Keratinocyte (primary cell): ENCODE measurements around the gene KSR1. TPM values are rescaled to one million over a fixed set of nuclear protein-coding genes. Genes with fewer than 3 reads are reported as not detected.

Experiments used
- DNase-seq: peaks from one replicate; pipeline ENCODE4 v3.0.0-alpha.2; 2011; ENCODE audit warnings: low read depth, missing footprints, low spot score
- FAIRE-seq: peaks from 2 replicates; lab custom pipeline; 2011; peaks lifted over from hg19 to GRCh38; lab: Jason Lieb, UNC
- H2AFZ ChIP-seq: 2 replicates; pipeline ENCODE4 v1.6.0; 2012; ENCODE audit warnings: low read length, control low read depth, inconsistent platforms; ENCODE audit not compliant: control insufficient read depth
- H3K27ac ChIP-seq: 2 replicates; pipeline ENCODE4 v1.5.1; 2011; ENCODE audit warnings: low read length; ENCODE audit not compliant: control insufficient read depth, insufficient read depth
- H3K27me3 ChIP-seq: 3 replicates; pipeline ENCODE4 v1.6.0; 2011; ENCODE audit warnings: low read length; ENCODE audit not compliant: control insufficient read depth, insufficient read depth; ENCODE audit errors: extremely low read depth
- H3K36me3 ChIP-seq, 2 experiments: 2 replicates in 1 of 2; 3 replicates in 1 of 2; pipeline ENCODE4 v1.5.1; 2011; ENCODE audit warnings: low read length in 2 of 2, mild to moderate bottlenecking in 1 of 2; ENCODE audit not compliant: control insufficient read depth in 2 of 2, insufficient read depth in 2 of 2; ENCODE audit errors: extremely low read depth in 1 of 2
- H3K4me1 ChIP-seq: 3 replicates; pipeline ENCODE4 v1.5.1; 2011; ENCODE audit warnings: low read length; ENCODE audit not compliant: control insufficient read depth, insufficient read depth; ENCODE audit errors: extremely low read depth
- H3K4me2 ChIP-seq: 3 replicates; pipeline ENCODE4 v1.6.0; 2011; ENCODE audit warnings: low read depth, low read length; ENCODE audit not compliant: control insufficient read depth, insufficient read depth; ENCODE audit errors: extremely low read depth
- H3K4me3 ChIP-seq, 3 experiments: fragments of 200-600 bp in 1 of 3; sonication (generic) in 1 of 3; 2 replicates in 2 of 3; 3 replicates in 1 of 3; pipeline ENCODE4 v1.5.1; 2011 to 2016; ENCODE audit warnings: low read length in 3 of 3, mild to moderate bottlenecking in 3 of 3, control low read depth in 2 of 3, inconsistent platforms in 1 of 3, low read depth in 1 of 3, mixed read lengths in 1 of 3, mixed run types in 1 of 3, moderate library complexity in 1 of 3; ENCODE audit not compliant: control insufficient read depth in 2 of 3, insufficient read depth in 2 of 3; ENCODE audit errors: extremely low read depth in 1 of 3
- H3K79me2 ChIP-seq: 2 replicates; pipeline ENCODE4 v1.6.0; 2012; ENCODE audit warnings: low read length; ENCODE audit not compliant: control insufficient read depth, insufficient read depth
- H3K9ac ChIP-seq: 3 replicates; pipeline ENCODE4 v1.6.0; 2011; ENCODE audit warnings: low read length; ENCODE audit not compliant: control insufficient read depth, insufficient read depth; ENCODE audit errors: extremely low read depth
- H3K9me1 ChIP-seq: 3 replicates; pipeline ENCODE4 v1.6.0; 2011; ENCODE audit warnings: low read length; ENCODE audit not compliant: control insufficient read depth, insufficient read depth; ENCODE audit errors: extremely low read depth
- H3K9me3 ChIP-seq: 2 replicates; pipeline ENCODE4 v1.5.1; 2012; ENCODE audit warnings: low read depth, low read length; ENCODE audit not compliant: control insufficient read depth
- H4K20me1 ChIP-seq: 3 replicates; pipeline ENCODE4 v1.6.0; 2011; ENCODE audit warnings: low read length; ENCODE audit not compliant: control insufficient read depth, insufficient read depth; ENCODE audit errors: extremely low read depth
- EZH2 ChIP-seq: IDR thresholded peaks from one replicate; pipeline ENCODE4 v1.6.1; 2012; ENCODE audit warnings: inconsistent platforms, mild to moderate bottlenecking, low read length, moderate library complexity
- dilution Hi-C: fragments of 300-500 bp; cut with MboI; formaldehyde crosslinking; loops from one replicate; pipeline ENCODE4 v1.7.0; 2020; ENCODE audit warnings: low sequenced_read_pairs; ENCODE audit not compliant: extremely low pct_ligation_motif_present
- polyA plus RNA-seq, 5 experiments: library from polyadenylated mRNA; depleted of rRNA in 3 of 5; stranded (reverse) in 3 of 5; stranded (forward) in 1 of 5; unstranded in 1 of 5; fragments of >200 nt; gene quantifications; 1 replicate in 1 of 5; 2 replicates in 3 of 5; 3 replicates in 1 of 5; pipeline versions ENCODE4 v1.2.1 to v1.2.3, GENCODE V29; 2011 to 2012; ENCODE audit warnings: missing spikeins in 2 of 5, low read depth in 1 of 5, low replicate concordance in 1 of 5
- TF ChIP-seq, protein P1 (sequence below), 3 experiments: IDR thresholded peaks in 1 of 3; conservative IDR thresholded peaks in 1 of 3; optimal IDR thresholded peaks in 1 of 3; 2 replicates in 2 of 3; 3 replicates in 1 of 3; pipeline versions ENCODE3 to v1.5.1; 2011; ENCODE audit warnings: low read length in 3 of 3, mild to moderate bottlenecking in 3 of 3, moderate library complexity in 2 of 3, control low read depth in 1 of 3, inconsistent platforms in 1 of 3; ENCODE audit not compliant: insufficient read depth in 2 of 3; ENCODE audit errors: extremely low read depth in 1 of 3

KSR1 gene
- polyA plus RNA-seq, 1 donor (not counting 4 experiments of a cell fraction or from before 2014, with no cell fraction given) = 1.3 TPM

DNA sequence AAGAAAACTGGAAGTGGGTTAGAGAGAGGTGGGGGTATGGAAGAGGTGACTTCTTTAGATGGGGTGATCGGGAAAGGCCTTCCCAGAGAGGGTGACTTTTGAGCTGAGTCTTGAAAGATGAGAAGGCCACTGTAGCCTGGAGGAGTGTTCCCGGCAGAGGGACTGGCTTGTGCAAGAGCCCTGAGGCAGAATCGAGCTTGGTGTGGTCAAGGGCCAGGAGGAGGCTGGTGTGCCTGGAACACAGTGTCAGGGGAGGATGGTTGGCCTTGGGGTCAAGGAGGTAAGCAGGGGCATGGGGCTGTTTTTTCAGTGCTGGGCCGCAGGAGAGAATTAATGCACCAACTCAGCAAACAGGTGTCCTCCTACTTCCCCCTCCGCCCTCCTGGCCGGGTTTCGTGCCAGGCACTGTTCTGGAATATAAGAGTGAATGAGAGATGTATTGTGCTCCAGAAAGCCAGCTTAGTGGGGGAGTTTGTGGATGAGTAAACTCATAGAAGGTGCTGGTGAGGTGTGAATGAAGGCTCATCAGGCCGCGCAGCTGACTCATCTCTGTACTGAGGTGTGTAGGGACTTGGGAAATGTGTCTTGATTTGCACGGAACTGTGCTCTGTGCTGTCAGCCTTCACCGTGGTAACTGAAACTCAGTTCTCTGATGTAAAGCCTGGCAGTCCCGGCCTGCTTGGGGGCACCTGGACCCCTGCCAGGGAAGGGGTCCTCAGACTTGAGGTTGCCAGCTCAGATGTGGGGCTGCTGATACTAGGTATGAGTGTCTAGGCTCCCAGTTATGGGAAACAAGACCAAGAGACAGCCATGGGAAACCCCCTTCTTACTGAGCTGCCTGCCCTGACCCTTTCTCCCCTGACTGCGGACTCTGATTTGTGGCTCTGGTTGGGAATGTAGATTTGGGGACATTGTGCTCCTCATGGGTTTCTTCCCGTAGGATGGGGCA, 15.3 kb downstream of the KSR1 start:
- H3K36me3 ChIP-seq = no peaks in the 10 kb centered on the region
- H3K4me3 ChIP-seq = no peak overlapping the region
- peak overlapping the region; percentile 50 for H3K9ac ChIP-seq
- no peaks in the 10 kb centered on the region for H4K20me1 ChIP-seq
- DNase-seq (peak; percentile 69), FAIRE-seq (peak; percentile 88)
- no peak overlapping the region for H2AFZ ChIP-seq
- no peaks in the 10 kb centered on the region for H3K79me2 ChIP-seq
- H3K27ac ChIP-seq = peak overlapping the region; percentile 68
- H3K9me3 ChIP-seq = no peaks in the 10 kb centered on the region
- no peaks in the 10 kb centered on the region for H3K9me1 ChIP-seq
- peak overlapping the region; percentile 59 for H3K4me2 ChIP-seq
- H3K4me1 ChIP-seq = peaks cover 21% of the 10 kb centered on the region
- H3K27me3 ChIP-seq = no peaks in the 10 kb centered on the region
- TF ChIP-seq EZH2 = no peak
- TF ChIP-seq, protein P1, sequence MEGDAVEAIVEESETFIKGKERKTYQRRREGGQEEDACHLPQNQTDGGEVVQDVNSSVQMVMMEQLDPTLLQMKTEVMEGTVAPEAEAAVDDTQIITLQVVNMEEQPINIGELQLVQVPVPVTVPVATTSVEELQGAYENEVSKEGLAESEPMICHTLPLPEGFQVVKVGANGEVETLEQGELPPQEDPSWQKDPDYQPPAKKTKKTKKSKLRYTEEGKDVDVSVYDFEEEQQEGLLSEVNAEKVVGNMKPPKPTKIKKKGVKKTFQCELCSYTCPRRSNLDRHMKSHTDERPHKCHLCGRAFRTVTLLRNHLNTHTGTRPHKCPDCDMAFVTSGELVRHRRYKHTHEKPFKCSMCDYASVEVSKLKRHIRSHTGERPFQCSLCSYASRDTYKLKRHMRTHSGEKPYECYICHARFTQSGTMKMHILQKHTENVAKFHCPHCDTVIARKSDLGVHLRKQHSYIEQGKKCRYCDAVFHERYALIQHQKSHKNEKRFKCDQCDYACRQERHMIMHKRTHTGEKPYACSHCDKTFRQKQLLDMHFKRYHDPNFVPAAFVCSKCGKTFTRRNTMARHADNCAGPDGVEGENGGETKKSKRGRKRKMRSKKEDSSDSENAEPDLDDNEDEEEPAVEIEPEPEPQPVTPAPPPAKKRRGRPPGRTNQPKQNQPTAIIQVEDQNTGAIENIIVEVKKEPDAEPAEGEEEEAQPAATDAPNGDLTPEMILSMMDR (optimal IDR thresholded peaks at IDR 0.05 in 1 of 3, IDR thresholded peaks at IDR 0.05 in 1 of 3, conservative IDR thresholded peaks at IDR 0.05 in 1 of 3; ENCODE audit: extremely low read depth in 1 of 3, insufficient read depth in 2 of 3, low read length in 3 of 3) = no peak
- dilution Hi-C loops = no loop called here

DNA sequence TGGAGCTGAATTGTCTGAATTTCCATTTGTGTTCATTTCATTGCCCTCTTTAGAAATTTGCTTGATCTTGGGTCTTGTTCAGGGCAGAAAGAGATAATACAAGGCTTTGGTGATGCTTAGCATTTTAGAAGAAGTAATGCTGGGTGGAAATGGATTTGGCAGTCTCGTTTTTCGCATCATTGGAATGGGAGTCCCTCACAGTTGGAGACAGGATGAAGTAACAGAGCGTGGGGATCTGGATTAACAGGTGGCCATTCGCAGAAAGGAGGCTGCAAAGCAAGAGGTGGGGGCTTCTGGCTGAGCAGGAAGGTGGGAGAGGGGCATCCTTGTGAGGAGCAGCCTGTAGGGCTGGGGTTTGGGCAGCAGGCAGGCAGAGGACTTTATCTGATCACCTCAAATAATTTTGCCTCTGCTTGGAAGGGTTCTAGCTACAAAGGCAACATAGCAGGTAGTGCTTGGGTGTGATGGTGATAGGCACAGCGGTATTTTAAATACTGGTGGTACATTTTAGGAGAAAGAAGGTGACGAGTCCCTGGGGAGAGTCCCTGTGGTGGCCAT, 17.0 kb downstream of the KSR1 start:
- Histone ChIP-seq H3K27ac (no peak overlapping the region), H3K9me3 (no peaks in the 10 kb centered on the region), H3K9me1 (no peaks in the 10 kb centered on the region), H3K36me3 (no peaks in the 10 kb centered on the region), H3K27me3 (no peaks in the 10 kb centered on the region), H3K4me2 (no peak overlapping the region), H2AFZ (no peak overlapping the region), H3K4me1 (peaks cover 21% of the 10 kb centered on the region), H3K79me2 (no peaks in the 10 kb centered on the region), H3K9ac (no peak overlapping the region), H3K4me3 (no peak overlapping the region), H4K20me1 (no peaks in the 10 kb centered on the region)
- TF ChIP-seq, protein P1 (optimal IDR thresholded peaks at IDR 0.05 in 1 of 3, IDR thresholded peaks at IDR 0.05 in 1 of 3, conservative IDR thresholded peaks at IDR 0.05 in 1 of 3; ENCODE audit: extremely low read depth in 1 of 3, insufficient read depth in 2 of 3, low read length in 3 of 3) = no peak
- no peak for TF ChIP-seq EZH2
- dilution Hi-C loops = no loop called here
- DNase-seq (no peak), FAIRE-seq (no peak)
